SKM-1 treated with dmso at 0.1 percent for 144 hours (cell line): ENCODE data around the gene RNF150.

Source experiments
- DNase-seq: peaks from one replicate; lab custom pipeline; 2025; ENCODE audit not compliant: unreplicated experiment; lab: John Stamatoyannopoulos, UW

RNF150 gene

GRCh38 chr4:140869446-140869845, 263.8 kb downstream of the RNF150 start:
- no peak for DNase-seq

- DNase-seq: no peak
These were observed 265.9 kb downstream of the RNF150 start for GRCh38 chr4:140867356-140867755.

GRCh38 chr4:140866492-140867005, 266.7 kb downstream of the RNF150 start:
- DNase-seq: no peak

DNA sequence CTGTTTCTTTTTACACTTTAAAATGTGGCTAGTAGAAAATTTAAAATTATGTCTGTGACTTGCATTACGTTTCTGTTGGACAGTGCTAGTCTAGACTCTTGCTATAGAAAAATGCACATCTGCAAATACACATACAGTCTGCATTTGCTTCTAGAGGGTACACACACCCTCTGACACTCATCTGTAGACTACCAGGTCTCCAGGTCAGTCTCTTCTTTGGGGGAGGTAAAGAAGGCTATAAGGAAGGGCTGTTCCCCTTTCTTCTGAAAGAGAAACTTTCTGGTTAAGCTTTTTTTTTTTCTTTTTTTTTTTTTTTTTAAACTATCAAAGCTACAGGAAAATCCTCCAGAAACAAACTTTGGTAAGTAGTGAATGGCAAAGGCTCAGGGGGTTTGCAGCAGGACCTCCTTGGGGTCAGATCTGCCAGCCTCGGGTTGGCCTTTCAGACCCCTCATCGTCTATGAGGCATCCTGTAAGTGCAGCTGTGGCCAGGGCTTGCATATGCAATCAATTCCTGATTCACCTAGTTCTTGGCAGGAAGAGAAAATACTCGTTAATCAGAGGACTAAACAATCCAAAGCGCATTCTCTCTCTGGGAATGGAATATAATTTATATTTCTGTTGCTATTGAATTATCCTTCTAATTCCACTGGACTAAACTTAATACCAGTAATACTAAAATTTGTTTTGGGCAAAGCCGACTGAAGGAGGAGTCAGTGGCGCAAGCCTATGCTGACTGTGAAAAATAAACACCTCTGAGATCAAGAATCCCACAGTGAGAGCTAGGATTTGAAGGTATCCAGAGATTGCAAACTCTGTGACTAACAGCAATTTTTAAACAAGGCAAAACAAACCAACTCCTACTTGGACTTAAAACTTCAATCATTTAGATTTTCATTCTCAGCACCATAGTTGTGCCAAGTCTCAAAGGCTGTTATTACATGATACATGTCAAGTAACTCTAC, 267.7 kb downstream of the RNF150 start:
- no peak for DNase-seq

DNA sequence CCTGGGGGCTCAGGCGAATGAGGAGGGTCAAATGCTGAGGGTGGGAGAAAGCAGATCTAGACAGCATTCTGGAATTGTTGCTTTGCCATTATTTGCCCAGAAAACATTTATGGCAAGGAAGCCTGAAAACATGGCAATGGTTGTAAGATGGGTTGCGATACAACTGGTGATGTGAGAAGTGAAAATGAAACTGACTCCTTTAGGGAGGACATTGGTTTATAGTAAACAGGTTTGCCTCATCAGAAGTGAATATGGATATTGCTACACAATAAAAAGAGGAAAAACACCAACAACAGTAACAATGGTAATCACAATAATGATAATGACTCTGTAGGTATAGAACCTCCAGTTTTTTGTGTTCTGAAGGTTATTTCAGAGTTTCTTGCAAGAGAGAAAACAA, 270.1 kb downstream of the RNF150 start:
- DNase-seq: no peak

DNA sequence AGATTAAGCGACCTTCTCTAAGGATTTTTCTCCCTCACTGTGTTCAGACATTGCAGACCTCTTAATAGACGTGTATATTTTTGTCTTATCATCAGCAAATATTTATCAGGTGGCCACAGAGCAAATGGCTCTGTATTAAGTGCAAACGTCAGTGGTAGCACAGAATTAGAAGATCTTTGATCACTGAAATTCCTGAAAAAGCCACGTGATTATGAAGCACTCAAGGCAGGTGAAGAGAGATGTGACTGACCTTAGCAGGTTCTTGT, 271.2 kb downstream of the RNF150 start:
- DNase-seq: no peak

- peak; percentile 43 for DNase-seq
These were observed 271.7 kb downstream of the RNF150 start for GRCh38 chr4:140861359-140862176.

GRCh38 chr4:140858897-140859296, 274.4 kb downstream of the RNF150 start:
- no peak for DNase-seq

GRCh38 chr4:140857111-140857510, 276.2 kb downstream of the RNF150 start:
- DNase-seq: no peak

DNA sequence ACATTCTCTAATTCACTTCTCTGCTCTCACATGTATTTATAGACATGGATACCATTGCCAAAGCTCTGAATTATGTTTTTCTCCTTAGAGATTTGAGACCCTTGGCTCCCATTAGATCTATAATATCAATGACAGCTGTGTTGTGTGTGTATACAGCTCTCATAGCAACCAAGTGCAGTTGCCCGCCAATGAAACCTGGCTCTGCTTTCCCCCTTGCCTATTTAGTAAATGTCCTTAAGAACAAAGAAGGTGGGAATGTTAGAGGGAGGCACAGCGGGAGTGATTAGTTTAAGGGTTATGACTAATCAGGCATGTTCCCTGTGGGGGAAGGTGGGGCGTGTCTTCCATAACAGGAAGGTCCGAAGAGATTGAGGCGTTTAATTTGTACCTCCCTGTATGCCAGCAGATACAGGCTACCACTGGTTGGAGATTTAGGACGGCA, 276.6 kb downstream of the RNF150 start:
- no peak for DNase-seq

GRCh38 chr4:140854168-140854567, 279.1 kb downstream of the RNF150 start:
- DNase-seq: no peak

DNA sequence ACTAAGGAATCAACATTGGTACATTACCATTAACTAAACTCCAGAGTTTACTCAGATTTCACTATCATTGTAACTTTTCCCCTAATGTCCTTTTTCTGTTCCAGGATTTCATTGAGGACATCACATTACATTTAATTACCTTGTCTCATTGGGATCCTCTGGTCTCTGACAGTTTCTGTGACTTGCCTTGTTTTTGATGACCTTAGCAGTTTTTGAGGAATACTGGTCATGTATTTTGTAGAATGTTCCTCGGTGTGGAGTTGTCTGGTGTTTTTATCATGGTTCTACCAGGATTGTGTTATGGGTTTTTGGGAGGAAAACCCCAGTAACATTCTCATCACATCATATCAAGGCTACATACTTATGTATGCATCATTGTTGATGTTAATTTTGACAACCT, 281.5 kb downstream of the RNF150 start:
- DNase-seq: no peak

DNA sequence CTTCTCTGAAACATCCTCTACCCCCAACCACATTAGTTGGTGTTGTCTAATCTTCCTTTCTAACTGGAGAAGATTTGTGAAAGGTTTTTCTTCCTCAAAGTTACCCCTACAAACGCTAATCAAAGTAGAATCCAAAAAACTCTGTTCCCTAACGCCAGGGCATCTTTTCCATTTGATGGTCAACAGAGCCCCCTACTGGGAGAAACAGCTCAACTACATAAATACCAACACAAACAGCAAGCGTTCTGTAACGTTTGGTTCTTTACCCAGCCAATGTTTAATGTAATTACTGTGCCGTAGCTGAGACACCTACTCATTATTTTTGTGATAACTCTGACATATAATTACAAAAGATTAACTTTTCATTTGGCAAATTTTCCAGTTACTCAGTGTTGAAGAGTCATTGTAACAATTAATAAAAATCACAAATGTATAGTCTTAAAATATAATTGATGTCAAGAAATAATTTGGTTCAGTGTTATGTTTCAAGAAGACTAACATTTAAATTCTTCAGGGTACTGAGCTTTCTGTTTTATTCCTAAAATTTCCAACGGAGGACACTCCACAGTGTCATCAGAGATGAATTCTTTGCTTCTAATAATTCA, 282.1 kb downstream of the RNF150 start:
- DNase-seq: peak; percentile 67

- no peak for DNase-seq
These were observed 283.7 kb downstream of the RNF150 start for GRCh38 chr4:140849526-140849925.

GRCh38 chr4:140846736-140847135, 286.5 kb downstream of the RNF150 start:
- DNase-seq: no peak

- no peak for DNase-seq
These were observed 289.2 kb downstream of the RNF150 start for GRCh38 chr4:140844061-140844460.

DNA sequence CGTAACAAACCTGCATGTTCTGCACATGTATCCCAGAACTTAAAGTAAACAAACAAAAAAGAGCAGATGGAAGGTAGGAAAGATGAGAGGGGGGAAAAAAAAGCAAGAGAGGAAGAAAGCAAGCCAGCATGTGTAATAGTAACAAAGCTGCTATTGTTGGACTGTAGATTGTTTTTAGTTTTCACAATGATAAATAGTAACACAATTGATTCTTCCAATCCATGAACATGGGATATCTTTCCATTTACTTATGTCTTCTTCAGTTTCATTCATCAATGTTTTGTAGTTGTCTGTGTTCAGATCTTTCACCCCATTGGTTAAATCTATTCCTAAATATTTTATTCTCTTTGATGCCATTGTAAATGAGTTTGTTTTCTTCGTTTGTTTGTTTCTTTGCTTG, 292.1 kb downstream of the RNF150 start:
- DNase-seq: no peak

- DNase-seq: no peak
These were observed 293.1 kb downstream of the RNF150 start for GRCh38 chr4:140839888-140840790.

- no peak for DNase-seq
These were observed 293.9 kb downstream of the RNF150 start for GRCh38 chr4:140839406-140839805.

- peak; percentile 28 for DNase-seq
These were observed 295.5 kb downstream of the RNF150 start for GRCh38 chr4:140837736-140838135.
